ACHN (cell line): ENCODE measurements around the gene PCDH17.

Source experiments
- DNase-seq: peaks from one replicate; pipeline ENCODE4 v3.0.0-alpha.2; 2015
- in situ Hi-C: cut with HindIII; loops from 2 replicates; pipeline ENCODE4 v1.10.0; 2017; ENCODE audit warnings: low sequenced_read_pairs, low pct_ligation_motif_present, low pct_unique_long_range_greater_than_20kb

PCDH17 gene

DNA sequence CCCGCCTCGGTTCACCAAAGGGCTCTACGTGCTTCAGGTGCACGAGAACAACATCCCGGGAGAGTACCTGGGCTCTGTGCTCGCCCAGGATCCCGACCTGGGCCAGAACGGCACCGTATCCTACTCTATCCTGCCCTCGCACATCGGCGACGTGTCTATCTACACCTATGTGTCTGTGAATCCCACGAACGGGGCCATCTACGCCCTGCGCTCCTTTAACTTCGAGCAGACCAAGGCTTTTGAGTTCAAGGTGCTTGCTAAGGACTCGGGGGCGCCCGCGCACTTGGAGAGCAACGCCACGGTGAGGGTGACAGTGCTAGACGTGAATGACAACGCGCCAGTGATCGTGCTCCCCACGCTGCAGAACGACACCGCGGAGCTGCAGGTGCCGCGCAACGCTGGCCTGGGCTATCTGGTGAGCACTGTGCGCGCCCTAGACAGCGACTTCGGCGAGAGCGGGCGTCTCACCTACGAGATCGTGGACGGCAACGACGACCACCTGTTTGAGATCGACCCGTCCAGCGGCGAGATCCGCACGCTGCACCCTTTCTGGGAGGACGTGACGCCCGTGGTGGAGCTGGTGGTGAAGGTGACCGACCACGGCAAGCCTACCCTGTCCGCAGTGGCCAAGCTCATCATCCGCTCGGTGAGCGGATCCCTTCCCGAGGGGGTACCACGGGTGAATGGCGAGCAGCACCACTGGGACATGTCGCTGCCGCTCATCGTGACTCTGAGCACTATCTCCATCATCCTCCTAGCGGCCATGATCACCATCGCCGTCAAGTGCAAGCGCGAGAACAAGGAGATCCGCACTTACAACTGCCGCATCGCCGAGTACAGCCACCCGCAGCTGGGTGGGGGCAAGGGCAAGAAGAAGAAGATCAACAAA is 2.6 kb downstream of the PCDH17 start:
- in situ Hi-C loops, result no loop called here
- DNase-seq, result no peak

DNA sequence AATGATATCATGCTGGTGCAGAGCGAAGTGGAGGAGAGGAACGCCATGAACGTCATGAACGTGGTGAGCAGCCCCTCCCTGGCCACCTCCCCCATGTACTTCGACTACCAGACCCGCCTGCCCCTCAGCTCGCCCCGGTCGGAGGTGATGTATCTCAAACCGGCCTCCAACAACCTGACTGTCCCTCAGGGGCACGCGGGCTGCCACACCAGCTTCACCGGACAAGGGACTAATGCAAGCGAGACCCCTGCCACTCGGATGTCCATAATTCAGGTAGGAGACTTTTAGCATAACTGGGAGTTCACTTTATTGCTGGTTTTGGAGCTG is 3.3 kb downstream of the PCDH17 start:
- in situ Hi-C loops, result no loop called here
- DNase-seq, result no peak

DNA sequence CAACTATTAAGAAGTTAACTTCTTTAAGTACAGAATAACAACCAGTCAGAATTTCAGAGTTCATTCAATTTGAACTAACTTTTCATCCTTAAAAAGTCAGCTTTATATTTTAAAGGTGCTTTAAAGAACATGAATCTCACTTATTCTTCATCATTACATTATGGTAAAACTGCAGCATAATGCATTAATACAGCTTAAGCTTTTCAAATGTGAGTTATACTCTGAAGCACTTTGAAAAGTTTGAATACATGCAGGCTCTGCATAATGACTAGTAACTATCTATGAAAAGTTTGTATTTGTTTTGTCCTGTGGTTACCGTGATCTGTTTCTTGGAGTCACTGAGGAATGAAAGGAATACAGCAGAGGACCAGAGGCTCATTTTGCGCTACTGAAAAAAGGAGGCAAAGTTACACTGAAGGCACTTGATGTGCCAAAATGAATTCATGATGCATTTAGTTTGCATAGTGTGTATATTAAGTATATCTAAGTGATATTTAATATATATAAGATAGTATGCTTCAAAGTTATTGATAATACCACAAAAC is 4.1 kb downstream of the PCDH17 start:
- no peak for DNase-seq

DNA sequence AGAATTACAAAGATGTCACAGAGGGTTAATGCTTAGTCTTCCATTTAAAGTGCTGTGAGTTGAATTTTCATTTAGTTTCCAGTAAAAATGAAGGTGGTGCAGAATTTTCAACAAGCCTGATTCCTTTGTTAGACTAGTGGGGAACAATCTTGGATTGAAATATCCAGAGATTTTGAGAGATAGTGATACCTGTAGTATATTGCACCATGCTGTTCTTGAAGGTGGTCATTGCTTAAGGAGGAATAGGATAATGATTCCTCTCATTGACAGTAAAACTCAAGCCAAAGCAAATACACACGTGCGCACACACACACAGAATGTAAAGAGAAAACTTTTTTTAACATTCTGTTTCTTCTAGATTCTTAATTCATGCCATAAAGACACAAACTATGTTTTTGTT is 5.3 kb downstream of the PCDH17 start:
- no peak for DNase-seq
- in situ Hi-C loops, result no loop called here

More for the DNA sequence above, 4.1 kb downstream of the PCDH17 start:
- in situ Hi-C loops, result no loop called here

DNA sequence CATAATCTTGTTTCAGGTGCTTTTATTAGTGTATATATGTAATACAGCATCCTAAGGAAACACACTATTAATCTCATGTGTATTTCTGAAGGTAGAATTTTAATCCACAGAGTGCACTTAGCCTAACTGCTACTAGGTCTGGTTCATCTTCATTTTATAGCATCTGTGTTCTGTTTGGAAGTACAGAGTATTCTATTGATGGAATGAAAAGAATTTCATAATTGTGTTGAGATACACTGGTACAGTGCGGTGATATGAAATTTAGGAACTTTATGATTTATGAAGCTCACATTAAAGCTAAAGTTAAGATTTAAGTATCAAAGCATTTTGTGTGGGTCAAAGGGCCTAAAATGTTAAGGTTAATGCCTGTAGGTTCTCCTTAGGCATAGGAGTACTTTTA is 6.0 kb downstream of the PCDH17 start:
- no peak for DNase-seq
- in situ Hi-C loops, result no loop called here

DNA sequence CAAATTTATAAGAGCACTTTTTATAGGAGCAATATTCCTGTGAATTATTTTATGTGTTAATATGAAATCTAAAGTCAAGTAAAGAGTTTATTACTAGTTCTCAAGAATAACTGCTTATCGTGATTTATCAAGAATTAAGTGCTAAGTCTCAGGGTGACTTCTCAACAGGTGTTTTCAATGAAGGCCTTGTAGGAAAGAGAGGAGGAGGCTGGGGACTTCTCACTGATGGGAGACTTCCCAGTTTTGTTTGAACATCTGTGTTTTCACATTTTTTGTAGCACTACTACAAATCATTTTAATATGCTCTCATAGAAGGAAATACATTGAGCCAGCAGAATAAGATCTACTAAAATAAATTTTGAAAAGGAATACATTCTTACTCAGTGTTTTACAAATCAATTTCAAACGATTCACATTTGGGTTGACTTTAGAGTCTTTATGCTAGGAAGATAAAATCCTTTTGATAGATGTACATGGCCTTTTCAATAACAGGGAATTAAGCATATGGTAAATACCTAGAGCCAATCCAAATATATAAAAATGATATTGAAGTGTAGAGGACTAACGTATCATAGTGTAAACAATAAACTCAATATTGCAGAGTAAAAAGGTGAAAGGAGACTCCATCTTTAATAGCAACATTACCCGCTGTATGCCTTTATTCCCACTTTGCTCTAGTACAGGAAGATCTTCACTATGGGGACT is 6.8 kb downstream of the PCDH17 start:
- in situ Hi-C loops, result no loop called here
- no peak for DNase-seq

DNA sequence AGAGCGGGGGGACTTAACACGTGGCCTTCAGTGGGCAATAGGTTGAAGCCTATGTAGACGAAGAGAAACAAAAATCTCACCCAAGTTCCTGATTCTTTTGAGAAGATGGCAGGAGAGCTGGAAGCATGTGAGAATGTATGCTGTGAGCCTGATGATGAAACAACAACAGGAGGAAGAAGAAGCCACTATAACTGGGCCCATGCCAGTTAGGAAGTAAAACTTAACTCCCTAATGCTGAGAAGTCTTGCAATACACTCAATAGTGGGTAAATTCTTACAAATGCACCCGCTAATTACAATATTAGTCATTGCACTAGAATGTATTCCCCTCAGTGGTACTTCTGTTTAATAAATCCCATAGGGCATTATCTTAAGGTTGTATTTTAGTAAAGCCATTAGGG is 9.1 kb downstream of the PCDH17 start:
- in situ Hi-C loops, result no loop called here
- DNase-seq, result no peak

DNA sequence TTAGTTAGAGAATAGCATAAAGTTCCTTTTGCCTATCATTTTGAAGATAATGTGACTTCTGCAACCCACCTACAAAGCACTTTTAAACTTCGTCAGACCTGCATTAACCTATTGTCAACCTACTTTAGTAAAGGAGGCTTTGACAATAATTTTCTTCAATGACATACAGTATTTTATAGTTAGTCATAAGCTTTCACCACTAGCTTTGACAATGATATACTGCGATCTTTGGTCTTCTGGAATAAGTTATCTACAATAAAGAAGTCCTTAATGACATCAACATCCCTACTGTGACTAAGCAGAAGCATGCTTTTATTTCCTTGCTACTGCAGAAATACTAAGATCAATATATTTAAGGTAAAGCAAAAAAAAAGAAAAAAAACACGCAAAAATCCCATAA is 9.5 kb downstream of the PCDH17 start:
- in situ Hi-C loops, result no loop called here
- DNase-seq, result no peak

DNA sequence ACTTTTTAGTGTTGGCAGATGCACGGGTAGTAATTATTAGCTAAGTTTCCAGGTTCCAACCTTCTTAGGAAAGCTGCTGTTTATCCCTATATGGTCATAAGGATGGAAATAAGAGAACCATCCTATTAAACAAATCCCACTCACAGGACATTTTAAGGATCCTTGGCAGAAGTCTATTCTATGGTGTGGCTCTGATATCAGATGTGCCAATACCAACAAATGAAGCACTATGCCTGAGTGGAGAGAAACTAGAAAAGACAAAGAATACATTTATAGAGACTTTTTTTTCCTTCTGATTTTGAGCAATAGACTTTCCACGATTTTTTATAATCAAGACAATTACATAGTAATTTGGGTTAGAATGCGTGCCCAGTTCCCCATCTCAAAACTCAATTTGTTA is 12.6 kb downstream of the PCDH17 start:
- no peak for DNase-seq
- in situ Hi-C loops, result no loop called here

DNA sequence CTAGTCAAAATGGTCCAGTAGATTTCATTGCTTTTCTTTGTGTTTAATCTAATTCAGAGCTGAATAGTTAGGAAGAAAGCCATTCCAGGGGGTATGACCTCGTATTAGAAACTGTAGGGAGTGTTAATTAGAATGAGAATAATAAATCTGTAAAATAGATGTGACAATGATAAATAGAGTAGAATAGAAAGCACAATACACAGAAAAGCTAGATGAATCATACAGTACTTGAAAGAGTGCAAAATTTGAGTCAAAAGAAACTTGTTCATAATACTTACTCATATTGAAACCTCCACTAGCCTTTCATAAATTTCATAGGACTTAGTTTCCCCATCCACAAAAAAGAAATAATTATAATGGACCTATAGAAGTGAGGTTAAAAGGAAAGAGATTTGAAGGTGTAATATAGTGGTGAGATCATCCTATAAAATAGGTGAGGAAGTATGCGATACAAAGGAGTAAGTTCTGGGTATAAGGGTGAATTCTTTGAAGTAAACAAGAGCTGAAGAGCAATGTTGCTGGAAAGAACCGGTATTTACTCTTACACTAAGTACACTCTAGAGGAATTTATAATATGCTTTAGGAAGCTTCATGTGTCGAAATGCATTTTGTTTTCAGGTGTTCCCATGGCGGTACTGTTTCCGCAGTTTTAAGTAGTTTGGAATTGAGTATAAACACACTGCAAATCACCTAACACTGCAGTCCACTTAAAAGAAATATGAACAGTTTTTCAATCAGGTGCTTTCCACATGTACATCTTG is 21.9 kb downstream of the PCDH17 start:
- DNase-seq, result no peak
- in situ Hi-C loops, result no loop called here

DNA sequence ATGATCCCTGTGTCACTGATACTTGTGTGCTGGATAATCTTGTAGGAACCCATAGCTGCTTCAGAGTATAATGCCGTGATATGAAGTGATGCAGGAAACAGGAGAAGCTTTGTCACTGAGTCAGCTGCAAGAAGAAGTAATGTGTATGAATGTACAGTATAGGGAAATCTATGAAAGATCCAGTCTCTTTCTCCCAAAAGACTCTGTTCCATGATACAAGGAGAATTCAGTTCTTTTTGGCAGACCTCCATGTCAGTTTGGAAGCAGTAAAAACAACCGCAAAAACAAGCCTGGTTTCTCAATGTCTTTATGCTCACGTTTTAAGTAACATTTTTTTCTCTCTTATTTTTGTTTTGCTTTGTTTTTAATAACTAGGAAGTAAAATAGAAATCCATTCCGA is 33.9 kb downstream of the PCDH17 start:
- in situ Hi-C loops, result no loop called here
- no peak for DNase-seq

DNA sequence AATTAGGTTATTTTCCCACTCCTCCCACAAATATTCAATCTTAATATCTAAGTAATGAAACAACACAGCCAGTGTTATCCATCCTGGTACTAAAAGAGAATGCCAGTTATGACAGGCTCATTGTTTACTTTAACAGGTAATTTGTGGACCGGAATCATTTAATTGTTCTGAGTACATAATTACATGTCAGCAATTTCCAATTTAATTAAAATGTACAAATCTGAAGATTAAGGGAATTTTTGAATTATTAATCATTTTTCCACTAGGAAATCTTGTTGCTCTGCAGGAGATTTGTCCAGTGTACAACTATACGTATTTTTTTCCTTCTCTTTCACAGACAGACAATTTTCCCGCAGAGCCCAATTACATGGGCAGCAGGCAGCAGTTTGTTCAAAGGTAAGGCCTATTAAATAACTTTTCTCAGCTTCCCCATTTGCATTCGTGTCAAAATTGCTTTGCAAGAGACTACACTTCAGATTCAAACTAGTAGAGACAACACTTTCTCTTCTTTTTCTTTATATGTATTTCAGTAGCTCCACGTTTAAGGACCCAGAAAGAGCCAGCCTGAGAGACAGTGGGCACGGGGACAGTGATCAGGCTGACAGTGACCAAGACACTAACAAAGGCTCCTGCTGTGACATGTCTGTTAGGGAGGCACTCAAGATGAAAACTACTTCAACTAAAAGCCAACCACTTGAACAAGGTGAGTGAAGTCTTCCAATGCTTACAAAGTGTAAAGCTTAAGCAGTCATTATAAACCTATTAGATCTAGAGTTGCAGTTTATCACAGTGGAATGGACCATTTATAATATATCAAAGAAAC is 34.8 kb downstream of the PCDH17 start:
- no peak for DNase-seq
- in situ Hi-C loops, result no loop called here

DNA sequence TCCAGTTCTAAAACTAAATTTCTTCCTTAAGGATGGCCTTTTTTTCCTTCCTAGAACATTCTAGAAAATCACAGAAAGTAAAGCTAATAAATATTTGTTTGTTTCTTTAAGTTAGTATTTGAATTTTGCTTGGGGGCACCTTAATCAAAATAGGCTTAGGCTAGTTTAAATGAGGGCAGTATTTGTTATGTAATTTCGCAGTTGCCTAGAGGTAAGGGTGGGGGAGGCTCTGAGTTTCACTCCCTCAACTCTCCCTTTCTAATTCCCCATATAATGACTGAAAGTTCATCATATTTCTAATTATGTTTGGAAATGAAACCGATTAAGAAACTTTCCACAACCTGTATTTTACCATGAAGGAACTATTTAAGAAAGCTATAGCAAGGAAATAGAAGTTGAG is 40.6 kb downstream of the PCDH17 start:
- no peak for DNase-seq
- in situ Hi-C loops, result no loop called here

DNA sequence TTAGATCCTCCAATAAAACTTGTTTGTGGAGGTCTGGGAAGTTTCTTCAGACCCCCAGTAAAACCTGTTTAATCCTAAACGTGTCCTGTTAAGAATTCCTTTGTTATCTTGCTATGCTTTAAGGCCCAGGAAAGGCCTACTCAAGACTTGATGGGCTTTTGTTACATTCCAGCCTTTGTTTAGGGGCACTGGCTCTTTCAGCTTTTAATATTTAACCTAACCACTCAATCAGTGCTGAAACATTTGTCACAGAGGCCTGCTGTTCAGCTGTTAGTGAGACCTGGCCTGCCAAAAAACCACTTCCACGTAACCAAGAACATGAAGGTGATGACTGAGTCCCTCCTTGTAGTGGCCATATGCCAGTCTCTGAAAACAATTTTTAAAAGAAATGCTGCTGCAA is 41.7 kb downstream of the PCDH17 start:
- no peak for DNase-seq
- in situ Hi-C loops, result no loop called here

DNA sequence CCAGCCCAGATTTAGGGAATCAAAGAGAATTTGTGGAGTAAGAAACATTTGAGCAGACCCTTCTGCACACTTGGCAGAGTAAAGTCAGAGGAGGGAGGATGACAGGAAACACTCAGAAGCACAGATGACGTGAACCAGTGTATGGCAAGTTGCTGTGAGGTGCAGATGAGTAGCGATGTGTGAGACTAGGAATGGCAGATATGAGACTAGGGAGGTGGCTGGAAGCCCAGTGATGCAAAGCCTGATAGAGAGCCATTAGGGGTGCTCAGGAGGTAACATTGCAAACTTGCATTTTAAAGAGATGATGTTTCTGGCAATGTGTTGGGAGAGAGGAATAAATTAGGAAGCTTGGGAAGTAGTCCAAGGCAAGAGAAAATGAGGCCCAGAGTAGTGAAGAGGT is 44.0 kb downstream of the PCDH17 start:
- in situ Hi-C loops, result no loop called here
- DNase-seq, result no peak

DNA sequence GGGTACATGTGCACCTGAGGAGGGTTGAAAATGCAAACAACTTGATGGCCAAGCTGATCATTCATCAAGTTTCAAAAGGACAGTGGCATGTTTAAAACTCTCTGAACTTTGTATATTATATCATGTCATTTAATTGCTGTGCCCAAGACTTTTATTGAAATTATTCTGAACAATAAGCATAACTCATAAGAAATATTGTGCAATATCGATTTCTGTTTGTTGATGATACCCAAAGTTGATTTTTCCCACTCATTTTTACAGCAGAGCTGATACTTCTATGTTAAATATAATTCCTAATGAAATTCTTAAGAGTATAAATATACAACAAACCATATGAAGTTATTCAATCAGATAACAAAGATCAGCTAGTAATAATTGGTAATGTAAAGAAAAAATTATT is 49.1 kb downstream of the PCDH17 start:
- in situ Hi-C loops, result no loop called here
- no peak for DNase-seq

DNA sequence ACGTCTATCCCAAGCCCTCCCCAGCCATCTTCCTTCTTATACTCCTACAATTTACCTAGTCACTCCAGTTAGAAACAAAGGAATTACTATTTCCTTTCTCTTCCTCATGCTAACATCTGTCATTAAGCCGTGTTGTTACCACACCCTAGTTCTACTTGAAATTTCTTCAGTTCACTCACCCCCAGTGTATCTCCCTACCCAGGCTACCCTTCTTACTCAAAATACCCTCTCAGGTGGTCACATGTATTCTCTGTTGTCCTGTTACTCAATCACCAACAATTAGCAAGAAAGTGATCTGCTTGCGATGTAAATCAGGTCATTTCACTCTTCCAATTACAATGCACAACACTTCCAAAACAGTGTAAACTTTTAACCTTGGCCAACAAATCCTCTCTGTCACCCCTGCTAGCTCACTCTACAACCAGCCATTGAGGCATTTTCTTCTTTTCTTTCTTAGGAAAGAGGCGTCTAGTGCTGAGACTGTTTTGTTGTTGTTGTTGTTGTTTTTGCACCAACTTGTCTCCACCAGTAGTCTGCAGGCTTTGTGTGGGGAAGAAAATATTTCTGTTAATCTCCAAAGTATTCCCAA is 50.7 kb downstream of the PCDH17 start:
- DNase-seq, result no peak
- in situ Hi-C loops, result no loop called here

DNA sequence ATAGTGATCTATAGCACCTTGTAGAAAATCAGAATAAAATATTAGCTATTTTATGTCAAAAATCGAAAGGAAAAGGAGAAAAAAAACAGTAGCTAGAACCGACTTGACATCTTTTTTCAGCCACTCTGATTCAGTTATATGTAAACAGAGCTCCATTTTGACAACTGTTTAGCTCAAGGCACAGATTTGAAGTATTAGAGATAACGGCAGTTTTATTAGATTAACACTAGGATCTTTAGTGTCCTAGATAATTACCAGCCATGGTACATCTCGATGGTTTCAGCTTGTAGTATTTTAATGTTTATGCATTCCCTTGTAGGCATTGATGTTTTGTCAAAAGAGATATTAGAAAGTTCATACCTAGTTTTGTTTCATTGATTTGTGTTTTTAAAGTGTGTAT is 67.3 kb downstream of the PCDH17 start:
- no peak for DNase-seq
- in situ Hi-C loops, result no loop called here
